GM18951 (cell line): ENCODE results near the gene TRPM3.

Experiments used
- POLR2A ChIP-seq: IDR thresholded peaks from 4 replicates; pipeline ENCODE4 v1.6.1; 2011; ENCODE audit warnings: mild to moderate bottlenecking; ENCODE audit not compliant: insufficient read length, insufficient read depth; ENCODE audit errors: extremely low read depth
- in situ Hi-C: fragments of 300-500 bp; cut with MboI; formaldehyde crosslinking; loops from one replicate; pipeline ENCODE4 v1.12.0; 2022; ENCODE audit warnings: low sequenced_read_pairs, mixed read lengths, inconsistent platforms; ENCODE audit not compliant: unreplicated experiment

TRPM3 gene

GRCh38 chr9:70902171-70902570 lies 219.2 kb downstream of the TRPM3 start:
- in situ Hi-C loops: no loop called here
- no peak for TF ChIP-seq POLR2A

- in situ Hi-C loops: no loop called here
- no peak for TF ChIP-seq POLR2A
Observed at GRCh38 chr9:70901746-70902145, 219.7 kb downstream of the TRPM3 start.

DNA sequence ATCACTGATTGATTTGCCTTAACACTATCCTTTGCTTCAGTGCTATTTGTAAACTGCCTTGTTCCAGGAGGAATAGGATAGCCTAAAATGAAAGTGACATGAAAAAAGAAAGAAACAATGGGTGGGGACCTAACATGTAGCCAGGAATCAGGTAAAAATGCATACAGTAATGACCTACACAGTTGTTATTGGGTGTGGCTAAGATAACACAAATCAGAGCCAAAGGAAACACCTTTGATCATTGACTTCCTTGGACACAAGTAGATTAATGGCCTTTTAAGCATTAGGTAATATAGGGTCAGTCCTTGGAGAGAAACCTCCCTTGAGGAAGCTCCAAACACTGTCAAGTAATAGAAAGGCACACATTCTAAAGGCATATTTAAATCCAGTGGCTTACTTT lies 220.4 kb downstream of the TRPM3 start:
- TF ChIP-seq POLR2A: no peak
- in situ Hi-C loops: no loop called here

- TF ChIP-seq POLR2A: no peak
- in situ Hi-C loops: no loop called here
Observed at GRCh38 chr9:70893580-70894122, 227.8 kb downstream of the TRPM3 start.

- TF ChIP-seq POLR2A: no peak
- in situ Hi-C loops: no loop called here
Observed at GRCh38 chr9:70888471-70888870, 232.9 kb downstream of the TRPM3 start.

- TF ChIP-seq POLR2A: no peak
- in situ Hi-C loops: no loop called here
Observed at GRCh38 chr9:70887826-70888225, 233.6 kb downstream of the TRPM3 start.

DNA sequence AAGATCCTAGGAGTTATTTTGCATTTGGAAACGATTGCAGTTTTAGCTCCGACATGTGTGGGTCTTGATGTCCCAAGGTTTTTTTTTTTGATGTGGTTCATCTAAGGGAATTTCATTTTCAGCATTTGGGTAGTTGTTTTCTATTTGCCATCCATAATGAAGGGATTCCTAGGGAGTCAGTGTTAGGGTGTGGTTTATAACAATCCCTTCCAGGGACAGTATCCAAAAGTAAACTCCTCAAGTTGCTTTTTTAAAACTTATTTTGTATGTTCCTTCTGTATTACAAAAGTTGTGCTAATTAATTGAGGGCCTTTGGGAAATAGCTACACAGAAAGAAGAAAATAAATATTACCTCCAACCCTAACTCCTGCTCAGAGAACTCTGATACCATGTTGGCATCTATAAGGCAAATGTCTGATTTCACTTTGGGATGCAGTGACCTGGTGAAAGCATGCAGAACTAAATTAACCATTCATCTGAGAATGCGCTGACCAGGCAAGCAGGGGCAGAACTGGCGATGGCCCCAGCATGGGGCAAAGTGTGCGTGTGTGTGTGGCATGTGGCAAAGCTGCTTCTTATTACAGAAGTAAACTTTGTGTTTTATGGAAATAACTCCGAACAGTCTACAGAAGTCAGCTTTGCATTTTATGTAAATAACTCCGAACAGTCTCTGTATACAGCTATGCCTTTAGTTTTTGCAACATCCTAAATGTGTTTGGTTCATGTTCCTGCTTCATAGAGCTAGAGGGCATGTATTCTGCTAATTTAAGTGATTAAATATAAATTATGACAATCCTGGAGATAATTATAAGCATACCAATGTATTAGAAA lies 237.2 kb downstream of the TRPM3 start:
- in situ Hi-C loops: no loop called here

DNA sequence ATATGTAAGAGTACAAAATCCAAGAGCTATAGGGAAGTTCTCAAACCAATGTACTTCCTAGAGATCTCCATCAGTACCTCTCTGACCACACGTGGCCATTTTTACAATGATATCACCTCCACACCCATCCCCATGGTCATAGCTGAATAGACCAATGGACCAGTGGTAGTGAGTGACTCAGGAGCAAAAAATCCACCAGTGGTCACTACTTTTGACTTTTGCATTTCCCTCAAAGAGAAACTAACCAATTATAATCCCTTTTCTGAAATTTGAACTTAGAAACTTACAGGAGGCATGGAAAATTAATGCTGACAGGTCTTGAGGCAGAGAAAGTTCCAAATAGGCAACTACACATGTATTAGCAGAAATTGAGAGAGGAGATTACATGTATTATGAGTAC lies 238.4 kb downstream of the TRPM3 start:
- in situ Hi-C loops: no loop called here

More for the DNA sequence above, 237.2 kb downstream of the TRPM3 start:
- no peak for TF ChIP-seq POLR2A

GRCh38 chr9:70881333-70881732 lies 240.1 kb downstream of the TRPM3 start:
- no peak for TF ChIP-seq POLR2A
- in situ Hi-C loops: no loop called here

More for the DNA sequence above, 238.4 kb downstream of the TRPM3 start:
- TF ChIP-seq POLR2A: no peak

DNA sequence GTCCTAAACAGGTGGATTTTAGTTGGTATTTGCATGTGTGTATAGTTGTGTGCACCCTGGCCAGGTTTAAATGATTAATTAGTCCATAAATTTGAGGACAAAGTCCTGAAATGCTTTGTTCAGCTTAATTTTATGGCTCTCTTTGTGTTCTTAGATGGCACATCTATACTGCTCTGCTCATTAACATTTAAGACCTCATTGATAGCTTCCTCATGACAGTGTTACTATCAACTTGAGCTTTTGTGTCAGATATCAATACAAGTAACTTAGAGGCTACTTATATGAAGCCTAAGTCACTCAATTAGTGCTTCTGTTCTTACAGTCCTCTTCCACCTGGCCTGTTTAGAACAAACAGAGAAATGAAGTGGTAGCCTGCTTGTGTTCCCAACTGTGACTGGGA lies 240.9 kb downstream of the TRPM3 start:
- TF ChIP-seq POLR2A: no peak
- in situ Hi-C loops: no loop called here

GRCh38 chr9:70878576-70878975 lies 242.8 kb downstream of the TRPM3 start:
- in situ Hi-C loops: no loop called here
- no peak for TF ChIP-seq POLR2A

- in situ Hi-C loops: no loop called here
Observed at GRCh38 chr9:70874451-70874850, 247.0 kb downstream of the TRPM3 start.

DNA sequence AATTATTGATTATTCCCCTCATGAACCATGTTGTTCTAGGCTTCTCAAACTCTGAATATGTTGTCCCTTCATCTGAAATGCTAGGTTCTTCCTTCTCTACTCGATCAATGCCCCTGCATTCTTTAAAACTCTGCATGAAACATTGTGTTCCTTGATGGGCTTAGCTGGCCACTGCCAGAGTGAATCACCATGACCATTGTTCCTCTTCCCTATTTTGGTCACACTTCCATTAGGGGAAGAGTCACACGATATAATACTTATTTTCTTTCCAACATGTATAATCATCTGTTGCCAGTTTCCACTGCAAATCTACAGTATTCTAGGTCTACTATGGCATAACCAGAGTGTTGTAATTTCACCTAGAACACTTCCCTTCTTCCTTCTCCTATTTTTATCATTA lies 247.9 kb downstream of the TRPM3 start:
- in situ Hi-C loops: no loop called here
- TF ChIP-seq POLR2A: no peak

More at GRCh38 chr9:70874451-70874850, 247.0 kb downstream of the TRPM3 start:
- TF ChIP-seq POLR2A: no peak
